CD1c-positive myeloid dendritic cell (primary cell): Measurements from ENCODE around the gene NTN5.
A peak's percentile ranks its signal among the peaks of the same experiment; 100 is the strongest.
"Not testable (repeated sequence)": the region's sequence is repeated elsewhere in the genome, so short reads cannot be mapped to it uniquely, and the experiment has no call there.

Experiments
- DNase-seq: peaks from one replicate; pipeline ENCODE4 v3.0.0-alpha.2; 2016; ENCODE audit errors: extremely low spot score

NTN5 gene

DNA sequence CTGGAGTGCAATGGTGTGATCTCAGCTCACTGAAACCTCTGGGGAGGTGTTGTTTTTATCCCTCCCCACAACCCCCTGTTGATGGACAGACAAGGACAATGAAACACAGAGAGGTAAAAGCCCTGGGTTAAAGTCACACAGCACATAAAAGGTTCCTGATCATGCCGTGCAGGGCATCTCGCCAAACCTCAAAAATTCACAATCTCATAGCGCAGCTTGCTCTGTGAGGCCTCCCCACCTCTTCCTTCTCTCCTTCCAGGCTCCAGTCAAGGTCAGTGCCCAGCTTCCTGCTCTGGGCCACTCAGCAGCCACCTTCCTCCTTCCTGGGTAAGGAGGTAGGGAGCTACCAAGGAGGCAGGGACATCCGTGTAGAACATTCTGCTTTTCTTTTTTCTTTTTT lies 25.2 kb upstream of the NTN5 start:
- no peak for DNase-seq

DNA sequence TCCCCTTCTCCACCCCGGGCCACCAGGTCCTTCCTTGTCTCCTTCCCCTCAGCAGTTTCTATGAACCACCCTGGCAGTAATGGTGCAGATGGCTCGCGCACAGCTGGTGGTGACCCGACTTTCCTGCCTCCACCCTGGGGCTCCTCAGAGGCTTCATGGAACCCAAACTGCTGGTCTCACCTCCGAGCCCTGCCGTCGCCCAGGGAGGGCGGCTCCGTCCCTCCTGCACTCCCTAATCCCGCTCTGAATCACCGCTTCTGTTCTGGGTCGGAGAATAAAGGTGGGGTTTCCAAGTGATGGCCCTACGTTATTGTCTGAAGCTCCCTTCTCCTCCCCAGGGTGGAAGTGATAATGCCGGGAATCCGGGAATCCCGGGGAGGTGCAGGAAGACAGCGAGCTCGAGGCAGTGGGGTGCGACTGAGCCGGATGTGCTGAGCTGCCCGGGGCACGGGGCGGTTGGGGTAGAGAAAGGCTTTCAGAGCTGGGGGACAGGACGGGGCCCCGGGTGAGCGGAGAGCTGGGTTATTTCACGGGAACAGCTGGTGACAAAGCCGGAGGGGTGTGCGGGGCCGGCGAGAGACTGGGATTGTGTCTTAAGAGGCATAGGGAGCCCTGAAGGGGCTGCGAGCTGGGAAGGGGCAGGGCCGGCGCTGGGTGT lies 23.7 kb upstream of the NTN5 start:
- DNase-seq, result no peak

DNA sequence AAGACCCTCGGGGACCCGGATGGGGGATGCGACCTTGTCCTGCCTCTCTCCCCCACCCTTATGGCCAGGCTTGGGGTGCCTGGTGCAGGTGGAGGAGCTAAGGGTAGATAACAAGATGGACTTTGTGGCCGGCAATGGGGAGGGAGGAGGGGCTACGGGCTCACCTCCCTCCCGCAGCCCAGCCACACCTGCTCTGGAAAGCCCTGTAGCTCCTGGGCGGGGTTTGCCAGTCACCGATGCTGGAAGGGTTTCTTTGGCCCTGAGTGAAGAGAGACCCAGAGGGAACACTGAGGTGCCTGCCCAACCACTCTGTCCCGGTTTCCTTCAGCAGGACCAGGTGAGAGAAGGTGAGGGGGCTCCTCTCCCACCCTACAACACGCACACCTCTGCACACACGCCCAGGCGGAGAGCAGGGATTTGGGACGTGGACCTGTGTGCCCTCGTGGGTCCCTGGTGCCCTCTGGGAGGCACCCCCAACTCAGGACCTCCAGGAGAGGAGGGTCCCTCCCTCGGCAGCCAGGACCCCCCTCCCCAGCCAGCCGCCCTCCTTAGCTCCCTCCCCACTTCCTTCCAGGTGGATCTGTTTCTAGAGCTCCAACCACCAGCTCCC lies 23.0 kb upstream of the NTN5 start, which contains the start of gene FUT2:
FUT2 (plus strand) TSS at position 229 of the 610 bp plus-strand sequence. CDS start 6,986 bp downstream, outside the sequence.
- DNase-seq, result no peak

DNA sequence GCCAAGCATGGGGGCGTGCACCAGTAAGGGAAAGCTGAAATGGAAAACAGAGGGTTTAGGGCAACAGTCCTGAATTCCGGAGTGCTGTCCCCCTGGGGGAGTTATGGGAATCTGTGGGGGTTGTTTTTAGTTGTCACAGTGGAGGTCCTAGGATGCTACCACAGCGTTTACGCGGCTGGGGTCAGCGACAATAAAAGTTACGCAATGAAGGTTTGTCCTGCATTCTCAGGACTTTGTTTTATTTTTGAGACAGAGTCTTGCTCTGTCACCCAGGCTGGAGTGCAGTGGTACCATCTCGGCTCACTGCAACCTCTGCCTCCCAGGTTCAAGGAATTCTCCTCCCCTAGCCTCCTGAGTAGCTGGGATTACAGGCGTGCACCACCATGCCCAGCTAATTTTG lies 20.8 kb upstream of the NTN5 start:
- not testable (repeated sequence) for DNase-seq

DNA sequence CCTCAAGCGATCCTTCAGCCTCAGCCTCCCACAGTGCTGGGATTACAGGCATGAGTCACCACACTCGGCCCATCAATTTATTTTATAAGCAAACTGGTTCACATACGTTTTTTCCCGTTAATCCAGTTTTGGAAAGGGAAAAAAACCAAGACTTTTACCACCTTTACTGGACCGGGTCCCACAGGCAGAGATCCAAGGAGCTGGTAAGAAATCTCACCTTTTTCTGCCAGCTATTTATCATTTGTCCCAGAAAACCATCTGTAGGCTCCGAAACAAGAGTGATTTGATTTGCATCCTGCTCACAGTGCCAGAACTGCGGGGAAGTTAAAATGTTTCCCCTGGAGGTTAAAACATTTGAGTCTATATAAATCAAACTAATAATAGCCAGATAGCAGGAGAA lies 16.6 kb upstream of the NTN5 start:
- no peak for DNase-seq

DNA sequence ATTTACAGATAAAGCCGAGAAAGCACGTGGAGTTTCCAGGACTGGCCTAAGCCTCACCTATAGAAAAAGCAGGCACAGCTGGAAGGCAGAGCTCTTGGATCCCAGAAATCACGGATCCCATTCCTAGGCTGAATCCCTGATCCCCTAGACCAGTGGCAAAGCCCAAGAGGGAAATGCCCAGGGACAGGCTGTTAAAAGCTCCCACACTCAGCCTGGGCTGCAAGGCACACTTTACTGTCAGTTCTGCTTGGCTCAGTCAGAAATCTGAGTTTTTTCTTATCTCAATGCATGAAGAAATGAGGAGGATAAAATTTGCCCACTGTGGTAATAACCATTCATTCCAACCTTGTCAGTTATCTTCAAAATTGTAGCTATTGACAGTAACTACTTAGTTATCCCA lies 15.0 kb upstream of the NTN5 start:
- DNase-seq, result no peak

DNA sequence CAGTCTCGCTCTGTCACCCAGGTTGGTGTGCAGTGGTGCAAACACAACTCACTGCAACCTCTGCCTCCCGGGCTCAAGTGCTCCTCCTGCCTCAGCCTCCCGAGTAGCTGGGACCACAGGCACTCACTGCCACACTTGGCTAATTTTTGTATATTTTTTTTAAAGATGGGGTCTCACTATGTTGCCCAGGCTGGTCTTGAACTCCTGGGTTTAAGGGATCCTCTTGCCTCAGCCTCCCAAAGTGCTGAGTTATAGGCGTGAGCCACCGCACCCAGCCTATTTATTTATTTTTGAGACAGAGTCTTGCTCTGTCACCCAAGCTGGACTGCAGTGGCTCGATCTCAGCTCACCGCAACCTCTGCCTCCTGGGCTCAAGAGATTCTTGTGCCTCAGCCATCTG lies 13.8 kb upstream of the NTN5 start:
- not testable (repeated sequence) for DNase-seq

DNA sequence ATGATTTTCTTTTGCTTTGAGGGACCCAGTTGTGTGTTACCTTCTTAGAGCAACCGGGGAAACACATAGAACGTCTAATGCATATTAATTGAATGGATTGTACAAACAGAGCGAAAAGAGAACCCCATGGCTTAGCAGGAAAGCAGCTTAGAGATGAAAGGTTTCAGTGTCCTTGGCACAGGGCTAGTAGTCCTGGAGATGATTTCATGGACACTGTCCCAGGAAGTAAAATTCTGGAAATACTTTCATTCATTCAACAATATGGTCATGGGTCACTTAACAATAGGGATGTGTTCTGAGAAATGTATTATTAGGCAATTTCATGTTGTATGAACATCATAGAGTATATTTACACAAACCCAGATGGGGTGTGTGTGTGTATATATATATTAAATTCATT lies 13.3 kb upstream of the NTN5 start:
- DNase-seq, result no peak

DNA sequence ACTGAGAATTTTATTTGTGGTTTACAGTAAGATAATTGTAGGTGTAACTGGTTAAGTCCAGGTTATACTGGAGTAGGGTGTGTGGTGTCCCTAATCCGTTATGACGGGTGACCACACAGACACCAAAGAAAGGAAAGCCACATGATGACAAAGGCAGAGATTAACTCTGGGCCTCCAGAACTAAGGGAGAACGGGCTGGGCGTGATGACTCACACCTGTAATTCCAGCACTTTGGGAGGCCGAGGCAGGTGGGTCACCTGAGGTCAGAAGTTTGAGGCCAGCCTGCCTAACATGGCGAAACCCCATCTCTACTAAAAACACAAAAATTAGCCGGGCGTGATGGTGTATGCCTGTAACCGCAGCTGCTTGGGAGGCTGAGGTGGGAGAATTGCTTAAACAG lies 12.8 kb upstream of the NTN5 start:
- DNase-seq, result no peak

DNA sequence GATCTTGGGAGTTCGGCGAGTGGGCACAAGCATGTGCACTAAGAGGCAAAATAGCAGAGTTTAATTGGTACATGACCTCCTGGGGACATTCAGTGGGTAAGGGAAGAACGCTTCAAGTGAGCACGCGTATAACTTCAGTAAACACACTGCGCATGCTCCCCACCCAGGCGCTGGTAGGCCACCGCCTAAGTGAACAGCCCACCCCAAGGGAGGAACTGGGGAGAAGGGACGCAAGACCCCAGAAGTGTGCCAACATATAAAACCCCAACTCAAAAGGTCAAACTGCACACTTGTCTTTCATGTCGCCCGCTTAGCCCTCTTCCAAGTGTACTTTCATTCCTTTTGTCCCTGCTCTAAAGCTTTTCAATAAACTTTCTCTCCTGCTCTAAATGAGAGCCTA lies 10.5 kb upstream of the NTN5 start:
- DNase-seq, result no peak

DNA sequence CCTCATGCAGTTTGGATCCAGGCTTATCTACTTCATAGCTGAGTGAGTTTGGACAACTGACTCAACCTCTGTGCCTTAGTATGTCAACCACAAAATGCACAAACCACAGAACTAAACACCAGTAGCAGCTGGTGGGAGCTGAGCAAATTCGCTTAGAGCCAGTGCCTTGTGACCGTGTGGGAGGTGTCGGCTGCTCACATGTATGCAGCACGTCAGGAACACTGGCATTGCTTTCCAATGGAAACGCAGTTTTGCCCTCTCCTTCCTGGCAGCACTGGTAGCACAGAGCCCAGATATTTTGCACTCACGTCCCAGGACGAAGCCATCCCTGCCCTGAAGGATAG lies 8.3 kb upstream of the NTN5 start:
- DNase-seq, result peak; percentile 29

DNA sequence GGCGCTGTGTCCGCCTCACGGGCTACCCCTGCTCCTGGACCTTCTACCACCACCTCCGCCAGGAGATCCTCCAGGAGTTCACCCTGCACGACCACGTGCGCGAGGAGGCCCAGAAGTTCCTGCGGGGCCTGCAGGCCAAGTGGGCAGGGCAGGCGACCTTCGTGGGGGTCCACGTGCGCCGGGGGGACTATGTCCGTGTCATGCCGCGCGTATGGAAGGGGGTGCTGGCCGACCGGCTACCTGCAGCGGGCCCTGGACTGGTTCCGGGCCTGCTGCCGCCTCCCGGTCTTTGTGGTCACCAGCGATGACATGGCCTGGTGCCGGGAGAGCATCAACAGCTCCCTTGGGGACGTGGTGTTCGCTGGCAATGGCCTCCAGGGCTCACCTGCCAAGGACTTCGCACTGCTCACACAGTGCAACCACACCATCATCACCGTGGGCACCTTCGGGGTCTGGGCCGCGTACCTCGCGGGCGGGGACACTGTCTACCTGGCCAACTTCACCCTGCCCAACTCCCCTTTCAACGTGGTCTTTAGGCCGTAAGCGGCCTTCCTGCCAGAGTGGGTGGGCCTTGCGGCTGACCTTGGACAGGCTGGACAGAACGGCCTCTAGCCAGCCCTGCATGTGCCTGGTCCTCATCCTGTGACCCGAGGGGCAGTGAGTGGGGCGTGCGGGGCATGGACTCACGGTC lies 7.8 kb upstream of the NTN5 start:
- no peak for DNase-seq

DNA sequence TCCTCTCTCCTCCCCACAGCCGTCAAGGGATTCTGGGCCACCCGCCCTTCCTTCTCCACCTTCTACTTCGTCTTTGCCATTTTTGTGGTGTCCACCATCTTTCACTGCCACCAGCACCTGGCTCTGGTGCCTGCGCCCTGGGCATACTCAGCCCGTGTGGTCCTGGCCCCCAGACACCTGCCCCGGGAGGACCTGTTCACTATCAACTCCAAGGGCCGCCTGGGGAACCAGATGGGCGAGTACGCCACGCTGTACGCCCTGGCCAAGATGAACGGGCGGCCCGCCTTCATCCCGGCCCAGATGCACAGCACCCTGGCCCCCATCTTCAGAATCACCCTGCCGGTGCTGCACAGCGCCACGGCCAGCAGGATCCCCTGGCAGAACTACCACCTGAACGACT lies 7.2 kb upstream of the NTN5 start:
- not testable (repeated sequence) for DNase-seq

DNA sequence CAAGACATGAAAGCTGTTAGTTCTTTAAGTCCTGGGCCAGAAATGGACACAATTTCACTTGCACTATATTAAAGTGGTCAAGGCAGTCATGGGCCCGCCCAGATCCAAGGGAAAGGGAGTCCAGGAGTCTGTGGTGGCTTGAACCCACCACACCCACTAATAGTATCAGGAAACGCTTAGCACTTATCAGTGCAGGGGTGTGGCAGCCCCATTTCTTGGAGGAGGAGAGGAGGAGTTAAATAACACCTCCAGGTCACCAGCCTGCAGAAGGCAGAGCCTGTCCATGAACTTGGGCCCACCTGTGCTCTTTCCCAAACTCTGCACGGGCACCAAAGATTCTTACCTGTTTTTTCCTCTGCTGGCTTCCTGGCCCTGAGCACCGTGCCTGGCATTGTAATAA lies 5.4 kb upstream of the NTN5 start:
- DNase-seq, result no peak

DNA sequence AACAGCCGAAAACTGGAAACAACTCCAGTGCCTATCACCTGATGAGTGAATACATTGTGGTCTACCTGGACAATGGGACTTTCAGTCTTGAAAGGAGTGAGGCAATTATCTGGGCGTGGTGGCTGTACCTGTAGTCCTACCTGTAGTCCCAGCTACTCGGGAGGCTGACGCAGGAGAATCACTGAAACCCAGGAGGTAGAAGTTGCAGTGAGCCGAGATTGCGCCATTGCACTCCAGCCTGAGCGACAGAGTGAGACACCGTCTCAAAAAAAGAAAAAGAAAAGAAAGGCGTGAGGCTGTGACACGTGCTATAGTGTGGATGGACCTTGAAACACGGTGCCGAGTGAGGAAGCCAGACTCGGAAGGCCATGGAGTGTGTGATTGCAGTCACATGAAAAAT lies 4.1 kb upstream of the NTN5 start:
- DNase-seq, result no peak

DNA sequence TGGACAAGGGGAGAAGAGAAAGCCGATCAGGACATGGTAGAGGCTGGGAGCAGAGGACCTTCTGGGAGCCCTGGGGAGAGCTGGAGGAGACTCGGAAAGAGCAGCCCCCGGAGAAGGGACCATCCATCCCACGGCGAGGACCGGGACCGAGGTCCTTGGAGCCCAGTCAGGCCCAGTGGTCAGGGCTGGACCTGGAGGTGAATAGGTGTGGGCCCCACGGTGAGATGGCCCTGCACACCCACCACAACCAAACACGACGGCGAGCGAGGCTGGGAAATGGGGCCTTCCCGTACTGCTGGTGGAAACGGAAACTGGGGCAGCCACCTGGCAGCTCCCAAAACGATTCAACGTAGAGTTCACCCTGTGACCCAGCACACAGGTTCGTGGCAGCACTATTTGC lies 3.7 kb upstream of the NTN5 start:
- no peak for DNase-seq

DNA sequence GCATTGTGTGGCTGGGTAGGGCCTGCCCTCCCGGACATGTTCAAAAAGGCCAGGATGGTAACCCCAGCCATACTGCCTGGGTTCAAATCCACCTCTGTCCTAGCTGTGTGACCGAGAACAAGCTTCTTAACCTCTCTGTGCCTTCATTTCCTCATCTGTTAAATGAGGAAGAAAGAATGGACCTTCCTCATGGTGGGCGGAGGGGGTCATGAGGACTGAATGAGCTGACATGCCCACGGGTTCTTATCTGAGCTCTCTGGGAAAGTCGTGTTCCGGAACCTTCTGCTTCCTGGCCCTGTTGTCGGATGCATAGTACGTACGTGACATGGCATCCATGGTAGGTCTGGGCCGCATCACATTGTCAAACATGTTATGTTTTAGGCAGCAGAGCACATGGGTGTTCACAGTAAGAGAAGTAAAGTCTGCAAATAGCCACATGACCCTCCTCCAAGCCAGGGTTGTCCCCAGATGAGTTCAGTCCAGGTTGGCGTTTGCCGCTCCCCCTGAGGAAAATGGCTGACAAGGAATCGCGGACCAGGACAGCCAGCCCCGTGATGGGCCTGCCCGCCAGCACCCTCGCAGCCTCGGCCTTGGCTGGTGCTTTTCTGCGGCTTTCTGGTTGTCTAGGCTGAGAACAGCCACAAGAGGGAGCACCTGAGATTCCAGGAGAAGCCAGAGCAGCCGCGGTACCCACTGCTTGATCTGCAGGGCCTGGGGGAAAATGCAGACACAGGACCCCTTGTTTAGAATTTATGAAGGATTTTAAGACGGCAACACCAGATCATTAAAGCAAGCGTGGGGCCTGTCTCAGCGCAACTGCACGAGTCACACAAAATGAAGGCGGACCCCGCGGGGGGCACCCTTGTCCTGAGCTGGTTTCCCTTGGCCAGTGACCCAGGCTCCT lies 2.4 kb upstream of the NTN5 start:
- DNase-seq, result peak; percentile 86

DNA sequence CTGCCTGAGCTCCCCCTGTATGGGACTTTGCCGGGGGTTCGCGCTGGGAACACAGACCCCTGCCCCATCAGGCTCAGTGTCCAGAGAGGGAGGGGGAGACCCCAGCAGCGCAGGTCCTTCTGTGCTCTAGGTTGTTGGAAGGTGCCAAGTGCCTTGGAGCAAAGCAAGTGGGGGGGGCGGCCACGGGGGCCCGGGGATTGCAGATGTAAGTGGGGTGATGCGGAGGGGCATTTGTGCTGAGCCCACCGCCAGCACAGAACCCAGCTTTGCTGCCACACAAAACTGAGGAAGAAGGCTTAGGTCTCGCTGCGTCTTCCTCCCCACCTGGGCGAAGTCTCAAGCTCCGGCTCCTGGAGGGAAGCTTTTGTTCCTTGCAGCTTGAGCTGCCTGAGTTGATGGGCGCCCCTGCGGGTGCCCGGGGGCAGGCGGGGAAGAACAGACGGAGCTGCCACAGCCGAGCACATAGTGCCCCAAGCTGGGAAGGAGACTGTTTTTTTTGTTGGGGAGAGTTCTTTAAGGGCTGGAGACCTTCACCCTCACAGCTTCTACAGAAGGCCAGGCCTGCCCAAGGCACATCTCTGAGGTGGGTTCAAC lies 1.5 kb upstream of the NTN5 start:
- no peak for DNase-seq

DNA sequence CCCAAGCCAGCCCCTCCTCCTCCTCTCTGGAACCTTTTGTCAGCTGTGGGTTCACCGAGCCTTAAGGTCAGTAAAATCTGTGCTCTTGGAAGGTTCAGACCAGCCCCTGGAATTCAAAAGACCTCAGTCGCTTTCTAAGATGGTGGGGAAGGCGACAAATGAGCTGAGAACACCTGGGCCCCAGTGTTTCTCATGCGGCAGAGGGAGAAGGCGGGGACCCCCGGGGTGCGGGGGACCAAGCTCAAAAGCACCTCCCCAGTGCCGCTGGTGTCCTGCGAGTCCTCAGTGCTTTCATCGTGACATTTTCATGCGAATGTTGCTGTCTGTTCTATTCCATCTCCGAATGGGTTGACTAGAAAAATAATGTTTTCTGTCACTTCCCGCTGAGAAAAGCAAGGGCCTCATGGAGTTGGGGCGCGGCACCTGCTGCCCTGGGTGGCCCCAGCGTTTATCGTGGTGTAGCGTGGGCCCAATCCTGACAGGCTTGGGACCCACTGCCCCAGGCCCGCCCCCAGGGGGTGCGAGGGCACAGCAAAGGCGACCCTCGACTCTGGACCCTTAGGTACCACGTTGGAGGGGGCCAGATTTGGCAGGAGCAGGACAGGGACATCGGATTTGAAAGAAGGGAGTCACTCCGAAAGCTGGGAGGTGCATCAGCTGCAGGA lies 751 bp upstream of the NTN5 start:
- DNase-seq, result no peak

DNA sequence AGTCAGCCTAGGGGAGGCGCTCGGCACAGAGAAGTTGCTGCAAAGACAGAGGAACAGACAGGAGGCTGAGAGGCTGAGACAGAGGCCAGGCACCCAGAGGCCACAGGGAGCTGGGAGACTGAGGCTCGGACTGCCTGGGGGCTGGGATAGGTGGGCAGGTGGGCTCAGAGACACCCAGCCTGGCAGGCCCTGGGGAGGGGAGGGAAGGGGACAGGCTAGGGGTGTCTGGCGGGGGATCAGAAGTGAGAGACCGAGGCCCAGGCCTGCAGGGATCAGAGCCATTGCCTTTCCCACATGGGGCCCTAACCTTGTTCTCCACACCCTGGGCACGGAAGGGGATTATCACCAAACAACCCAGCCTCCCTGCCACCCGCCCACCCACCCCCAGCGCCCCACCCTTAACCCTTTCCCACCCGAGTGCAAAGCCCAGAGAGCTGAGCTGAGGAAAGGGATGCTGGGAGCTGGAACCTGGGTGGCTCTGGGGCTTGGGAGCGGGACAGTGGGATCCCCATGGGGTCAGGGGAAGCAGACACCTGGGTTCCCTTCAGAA lies 1.3 kb downstream of the NTN5 start:
- DNase-seq, result no peak
